Smooth muscle cell (in vitro differentiated cells): ENCODE data around the gene KLF11. TPM values are rescaled to one million over a fixed set of nuclear protein-coding genes. Genes with fewer than 3 reads are reported as not detected.
"Not testable (repeated sequence)": the region's sequence is repeated elsewhere in the genome, so short reads cannot be mapped to it uniquely, and the experiment has no call there.

ENCODE experiments used
- DNase-seq: peaks from one replicate; lab custom pipeline; 2025; ENCODE audit not compliant: unreplicated experiment; lab: John Stamatoyannopoulos, UW
- H2AFZ ChIP-seq: fragments of 200-600 bp; sonication (generic); 2 replicates; pipeline ENCODE4 v1.6.0; 2016; ENCODE audit warnings: antibody characterized with exemption, low read depth, mild to moderate bottlenecking
- H3F3A ChIP-seq: fragments of 200-600 bp; sonication (generic); 2 replicates; pipeline ENCODE4 v1.6.0; 2017; ENCODE audit warnings: antibody characterized with exemption, low read depth
- H3K27ac ChIP-seq: fragments of 200-600 bp; sonication (generic); 2 replicates; pipeline ENCODE4 v1.5.1; 2016; ENCODE audit warnings: low read depth, mild to moderate bottlenecking
- H3K27me3 ChIP-seq: fragments of 200-600 bp; sonication (generic); 2 replicates; pipeline ENCODE4 v1.6.1; 2016; ENCODE audit warnings: low read depth, mild to moderate bottlenecking
- H3K36me3 ChIP-seq: fragments of 200-600 bp; sonication (generic); 2 replicates; pipeline ENCODE4 v1.5.1; 2016; ENCODE audit warnings: low read depth
- H3K4me1 ChIP-seq: fragments of 200-600 bp; sonication (generic); 2 replicates; pipeline ENCODE4 v1.5.1; 2016; ENCODE audit warnings: low read depth
- H3K4me2 ChIP-seq: fragments of 200-600 bp; sonication (generic); 2 replicates; pipeline ENCODE4 v1.6.0; 2016; ENCODE audit warnings: mild to moderate bottlenecking
- H3K4me3 ChIP-seq: fragments of 200-600 bp; sonication (generic); 2 replicates; pipeline ENCODE4 v1.5.1; 2016; ENCODE audit warnings: mild to moderate bottlenecking
- H3K79me2 ChIP-seq: fragments of 200-600 bp; sonication (generic); 2 replicates; pipeline ENCODE4 v1.6.0; 2016; ENCODE audit warnings: low read depth, mild to moderate bottlenecking
- H3K9ac ChIP-seq: fragments of 200-600 bp; sonication (generic); 2 replicates; pipeline ENCODE4 v1.6.0; 2016; ENCODE audit warnings: low read depth
- H3K9me3 ChIP-seq: fragments of 200-600 bp; sonication (generic); replicated peaks from 2 replicates; pipeline ENCODE4 v1.5.1; 2016; ENCODE audit warnings: low read depth
- H4K20me1 ChIP-seq: fragments of 200-600 bp; sonication (generic); 2 replicates; pipeline ENCODE4 v1.6.0; 2016; ENCODE audit warnings: low read depth
- CTCF ChIP-seq: fragments of 200-600 bp; sonication (generic); IDR thresholded peaks from 2 replicates; pipeline ENCODE4 v1.5.1; 2017; ENCODE audit warnings: borderline replicate concordance, mild to moderate bottlenecking, antibody characterized with exemption; ENCODE audit not compliant: insufficient read depth, poor library complexity, severe bottlenecking
- WGBS: methylation state at CpG from one replicate; pipeline ENCODE4 v1.1.7; 2016; ENCODE audit warnings: low lambda C conversion rate; 5-methylcytosine and 5-hydroxymethylcytosine counted together
- polyA plus RNA-seq: library from polyadenylated mRNA; unstranded; fragments of >200 nt; fragmentation: Nextera tagmentation; extraction: Ambion mirVana; gene quantifications from 2 replicates; pipeline ENCODE4 v1.2.1, GENCODE V29; 2016
- total RNA-seq: library from RNA; depleted of rRNA; stranded (reverse); fragments of >200 nt; gene quantifications from 2 replicates; pipeline ENCODE4 v1.2.3, GENCODE V29; 2014

The KLF11 gene
- total and polyA plus RNA-seq, 2 experiments from 2014 or later = 9.9 to 12.7 TPM

GRCh38 chr2:10009811-10010781, 33.3 kb upstream of the KLF11 start:
- Histone ChIP-seq H3K4me3 (no peak overlapping the region), H3K27me3 (no peaks in the 10 kb centered on the region), H3K9ac (no peak overlapping the region), H3K4me1 (peaks cover 6% of the 10 kb centered on the region), H3K27ac (peak overlapping the region; percentile 6), H4K20me1 (no peaks in the 10 kb centered on the region), H3K4me2 (peak overlapping the region; percentile 57), H3K36me3 (no peaks in the 10 kb centered on the region), H3K79me2 (no peaks in the 10 kb centered on the region), H3F3A (no peaks in the 10 kb centered on the region), H2AFZ (no peak overlapping the region), H3K9me3 (no peaks in the 10 kb centered on the region)
- 78% methylated on average over 32 of the region's 36 CpGs for WGBS
- no peak for DNase-seq
- no peak for TF ChIP-seq CTCF

GRCh38 chr2:10010861-10011605, 32.3 kb upstream of the KLF11 start:
- DNase-seq, H3K4me3 ChIP-seq, H3K27me3 ChIP-seq, H3K4me1 ChIP-seq, H3F3A ChIP-seq, H2AFZ ChIP-seq, H3K9me3 ChIP-seq, H3K27ac ChIP-seq, H3K36me3 ChIP-seq, H4K20me1 ChIP-seq, H3K9ac ChIP-seq, H3K4me2 ChIP-seq, H3K79me2 ChIP-seq: not testable (repeated sequence)
- WGBS = 98% methylated on average over 47 of the region's 52 CpGs

GRCh38 chr2:10011606-10012325, 31.6 kb upstream of the KLF11 start:
- H3K4me2 ChIP-seq, DNase-seq, H3K79me2 ChIP-seq, H3F3A ChIP-seq, H3K27me3 ChIP-seq, H3K36me3 ChIP-seq, H3K9me3 ChIP-seq, H3K9ac ChIP-seq, H3K4me3 ChIP-seq, H2AFZ ChIP-seq, H3K27ac ChIP-seq, H4K20me1 ChIP-seq, H3K4me1 ChIP-seq: not testable (repeated sequence)
- 96% methylated on average over 36 of the region's 61 CpGs for WGBS

- not testable (repeated sequence) for H3K27me3 ChIP-seq, H3F3A ChIP-seq, DNase-seq, H3K36me3 ChIP-seq, H3K79me2 ChIP-seq, H3K4me2 ChIP-seq, H3K9ac ChIP-seq, H3K9me3 ChIP-seq, H2AFZ ChIP-seq, H3K27ac ChIP-seq, H3K4me1 ChIP-seq, H3K4me3 ChIP-seq, H4K20me1 ChIP-seq
- 96% methylated on average over 26 of the region's 37 CpGs for WGBS
Observed at GRCh38 chr2:10012366-10012962, 30.9 kb upstream of the KLF11 start.
